Esophagus muscularis mucosa (tissue), 4 donors: Measurements from ENCODE around the gene SYNE4. TPM values are rescaled to one million over a fixed set of nuclear protein-coding genes. Genes with fewer than 3 reads are reported as not detected.

Experiments
- DNase-seq: peaks from one replicate; pipeline ENCODE4 v3.0.0-alpha.2; 2017; ENCODE audit errors: extremely low spot score
- H3K27ac ChIP-seq, 4 donors: fragments of 200-600 bp; sonication (generic); replicated peaks in 1 of 4; 1 replicate in 3 of 4; 2 replicates in 1 of 4; pipeline ENCODE4 v1.5.1; 2016 to 2019; ENCODE audit warnings: mild to moderate bottlenecking in 1 of 4
- H3K27me3 ChIP-seq, 4 donors: fragments of 200-600 bp; sonication (generic); one replicate each; pipeline versions ENCODE4 v1.5.1 to v1.6.0; 2016 to 2019
- H3K36me3 ChIP-seq, 4 donors: fragments of 200-600 bp; sonication (generic); one replicate each; pipeline ENCODE4 v1.5.1; 2016 to 2019
- H3K4me1 ChIP-seq, 4 donors: fragments of 200-600 bp; sonication (generic); one replicate each; pipeline ENCODE4 v1.5.1; 2016 to 2019
- H3K4me3 ChIP-seq, 4 donors: fragments of 200-600 bp; sonication (generic); 1 replicate in 2 of 4; 2 replicates in 2 of 4; pipeline ENCODE4 v1.5.1; 2016 to 2019; ENCODE audit warnings: mild to moderate bottlenecking in 4 of 4, moderate library complexity in 1 of 4
- H3K9me3 ChIP-seq, 4 donors: fragments of 200-600 bp; sonication (generic); 1 replicate in 3 of 4; 2 replicates in 1 of 4; pipeline ENCODE4 v1.5.1; 2016 to 2019
- CTCF ChIP-seq, 3 experiments: fragments of 200-600 bp in 2 of 3; fragments of 450-650 bp in 1 of 3; sonication (generic) in 2 of 3; IDR thresholded peaks; one replicate each; pipeline ENCODE4 v1.5.1; 2017 to 2019; ENCODE audit warnings: antibody characterized with exemption in 3 of 3, mild to moderate bottlenecking in 2 of 3, moderate library complexity in 1 of 3
- EP300 ChIP-seq: sonication (generic); formaldehyde crosslinking; IDR thresholded peaks from one replicate; pipeline ENCODE4 v1.6.1; 2017; ENCODE audit warnings: antibody characterized with exemption
- POLR2A ChIP-seq: fragments of 450-650 bp; IDR thresholded peaks from one replicate; pipeline ENCODE4 v1.6.1; 2017; ENCODE audit warnings: antibody characterized with exemption, moderate library complexity, mild to moderate bottlenecking, low read depth
- POLR2AphosphoS5 ChIP-seq, 2 donors: sonication (generic); formaldehyde crosslinking; IDR thresholded peaks; one replicate each; pipeline ENCODE4 v1.6.1; 2017; ENCODE audit warnings: antibody characterized with exemption in 2 of 2
- WGBS: methylation state at CpG from one replicate; pipeline ENCODE4 v1.1.5; 2018; 5-methylcytosine and 5-hydroxymethylcytosine counted together
- intact Hi-C: fragments of 100-400 bp; cut with DNase I; formaldehyde crosslinking; loops from one replicate; pipeline ENCODE4 v1.15.1; 2023
- total RNA-seq, 4 donors: library from RNA; depleted of rRNA; stranded (reverse); fragments of >200 nt; gene quantifications; one replicate each; pipeline versions ENCODE4 v1.1.0 to v1.2.1, GENCODE V29; 2016

The SYNE4 gene
- total RNA-seq, 4 donors from 2014 or later: 1.3 TPM; not detected in 3

GRCh38 chr19:36009220-36009619, 607 bp upstream of the SYNE4 start:
- no peaks in the 10 kb centered on the region for H3K27me3 ChIP-seq
- H3K9me3 ChIP-seq: no peaks in the 10 kb centered on the region
- TF ChIP-seq POLR2AphosphoS5 (IDR thresholded peaks at IDR 0.05) (peak; percentile 70 to 86), EP300 (no peak), CTCF (IDR thresholded peaks at IDR 0.05) (no peak), POLR2A (no peak)
- peak overlapping the region; percentile 77 to 81 (median 80) for H3K27ac ChIP-seq
- H3K4me3 ChIP-seq: peak overlapping the region; percentile 45 to 62 (median 54)
- H3K4me1 ChIP-seq: peaks cover 18 to 34% (median 30%) of the 10 kb centered on the region in 4 donors
- no peaks in the 10 kb centered on the region for H3K36me3 ChIP-seq
- intact Hi-C loops: no loop called here
- DNase-seq: no peak
- WGBS: 5% methylated on average over 21 of the region's 50 CpGs

GRCh38 chr19:36006955-36007354, 1.7 kb downstream of the SYNE4 start:
- DNase-seq: no peak
- H3K4me3 ChIP-seq: no peak overlapping the region
- no peaks in the 10 kb centered on the region for H3K27me3 ChIP-seq
- no peak overlapping the region for H3K27ac ChIP-seq
- WGBS: 98% methylated on average over 5 of the region's 5 CpGs
- intact Hi-C loops: no loop called here
- peaks cover 12 to 21% (median 19%) of the 10 kb centered on the region in 4 donors for H3K4me1 ChIP-seq
- H3K9me3 ChIP-seq: no peaks in the 10 kb centered on the region
- H3K36me3 ChIP-seq: peaks cover 0 to 6% (median 0%) of the 10 kb centered on the region in 4 donors
- TF ChIP-seq CTCF (IDR thresholded peaks at IDR 0.05) (no peak), POLR2AphosphoS5 (IDR thresholded peaks at IDR 0.05) (no peak)

- Histone ChIP-seq H3K27ac (no peak overlapping the region), H3K4me1 (peaks cover 12 to 23% (median 21%) of the 10 kb centered on the region in 4 donors), H3K4me3 (no peak overlapping the region), H3K9me3 (no peaks in the 10 kb centered on the region), H3K36me3 (peaks cover 5 to 22% (median 13%) of the 10 kb centered on the region in 4 donors), H3K27me3 (no peaks in the 10 kb centered on the region)
- 92% methylated on average over 4 of the region's 4 CpGs for WGBS
- TF ChIP-seq POLR2AphosphoS5 (IDR thresholded peaks at IDR 0.05): no peak
- TF ChIP-seq CTCF (IDR thresholded peaks at IDR 0.05): no peak
- no peak for TF ChIP-seq POLR2A
- no peak for TF ChIP-seq EP300
- no peak for DNase-seq
- intact Hi-C loops: no loop called here
Measured at GRCh38 chr19:36003284-36003683, 5.3 kb downstream of the SYNE4 start.

- intact Hi-C loops: no loop called here
- Histone ChIP-seq H3K9me3 (no peaks in the 10 kb centered on the region), H3K27me3 (no peaks in the 10 kb centered on the region), H3K4me3 (no peak overlapping the region), H3K27ac (no peak overlapping the region), H3K4me1 (peaks cover 17 to 37% (median 36%) of the 10 kb centered on the region in 4 donors), H3K36me3 (peaks cover 5 to 31% (median 18%) of the 10 kb centered on the region in 4 donors)
- TF ChIP-seq POLR2AphosphoS5 (IDR thresholded peaks at IDR 0.05) (no peak), EP300 (no peak), CTCF (IDR thresholded peaks at IDR 0.05) (no peak), POLR2A (no peak)
- DNase-seq: no peak
- 100% methylated on average over 3 of the region's 3 CpGs for WGBS
Measured at GRCh38 chr19:36001605-36002004, 7.0 kb downstream of the SYNE4 start.

GRCh38 chr19:35996777-35997176, 11.8 kb downstream of the SYNE4 start:
- Histone ChIP-seq H3K36me3 (peaks cover 5 to 25% (median 17%) of the 10 kb centered on the region in 4 donors), H3K4me1 (peaks cover 32 to 62% (median 58%) of the 10 kb centered on the region in 4 donors), H3K9me3 (no peaks in the 10 kb centered on the region), H3K4me3 (peak overlapping the region in 2 of 4 donors; percentile 83 to 91), H3K27me3 (no peaks in the 10 kb centered on the region), H3K27ac (peak overlapping the region; percentile 90 to 96 (median 94))
- DNase-seq: no peak
- 91% methylated on average over 8 of the region's 8 CpGs for WGBS
- intact Hi-C loops: loop anchor here (2.0 to 5.0 kb wide), 2 partner anchors 56 to 116 kb away; partner anchors contain the start of genes OVOL3 and POLR2I
- TF ChIP-seq CTCF (IDR thresholded peaks at IDR 0.05) (no peak), POLR2AphosphoS5 (IDR thresholded peaks at IDR 0.05) (no peak), EP300 (no peak), POLR2A (no peak)
